Small intestine (tissue), 7 donors: Measurements from ENCODE around the gene NR6A1. TPM values are rescaled to one million over a fixed set of nuclear protein-coding genes. Genes with fewer than 3 reads are reported as not detected.

Experiments used
- DNase-seq, 2 donors: peaks; one replicate each; pipeline versions ENCODE4 v3.0.0 to v3.0.0-alpha.2; 2013
- FAIRE-seq: peaks from 2 replicates; lab custom pipeline; 2012; peaks lifted over from hg19 to GRCh38; lab: Jason Lieb, UNC
- H3K27ac ChIP-seq, 3 donors: one replicate each; pipeline ENCODE4 v1.5.1; 2013; ENCODE audit warnings: low read length in 2 of 3, mild to moderate bottlenecking in 2 of 3, control low read depth in 1 of 3, inconsistent platforms in 1 of 3, low read depth in 1 of 3, moderate library complexity in 1 of 3
- H3K27me3 ChIP-seq, 3 donors: one replicate each; pipeline ENCODE4 v1.6.1; 2013; ENCODE audit warnings: low read length in 3 of 3, inconsistent platforms in 1 of 3; ENCODE audit not compliant: control insufficient read depth in 3 of 3, insufficient read depth in 3 of 3
- H3K36me3 ChIP-seq, 3 donors: one replicate each; pipeline ENCODE4 v1.6.1; 2013; ENCODE audit warnings: low read length in 3 of 3, inconsistent platforms in 1 of 3, low read depth in 1 of 3, mild to moderate bottlenecking in 1 of 3, moderate library complexity in 1 of 3; ENCODE audit not compliant: control insufficient read depth in 3 of 3, insufficient read depth in 2 of 3
- H3K4me1 ChIP-seq, 3 donors: one replicate each; pipeline ENCODE4 v1.6.1; 2013; ENCODE audit warnings: low read length in 2 of 3, inconsistent platforms in 1 of 3, low read depth in 1 of 3, mild to moderate bottlenecking in 1 of 3, moderate library complexity in 1 of 3; ENCODE audit not compliant: control insufficient read depth in 3 of 3, insufficient read depth in 2 of 3
- H3K4me3 ChIP-seq, 3 donors: one replicate each; pipeline ENCODE4 v1.5.1; 2013; ENCODE audit warnings: low read length in 3 of 3, control low read depth in 1 of 3, inconsistent platforms in 1 of 3, low read depth in 1 of 3, mild to moderate bottlenecking in 1 of 3, moderate library complexity in 1 of 3
- H3K9me3 ChIP-seq, 2 donors: one replicate each; pipeline ENCODE4 v1.6.1; 2013; ENCODE audit warnings: low read depth in 1 of 2, low read length in 1 of 2; ENCODE audit not compliant: control insufficient read depth in 2 of 2, insufficient read depth in 1 of 2
- WGBS, 3 donors: extraction: QIAGEN DNeasy Blood & Tissue Kit; methylation state at CpG; one replicate each; pipeline ENCODE4 v1.1.7; 2013; 5-methylcytosine and 5-hydroxymethylcytosine counted together
- polyA plus RNA-seq, 4 donors: library from polyadenylated mRNA; stranded (reverse) in 3 of 4; unstranded in 1 of 4; fragments of 200-250 nt in 3 of 4; fragments of 120-200 nt in 1 of 4; gene quantifications; one replicate each; pipeline versions ENCODE4 v1.2.1 to v1.2.3, GENCODE V29; 2013
- donor health status: healthy with polysubstance abuse.
- donor health status: control.
- donor health status: control.
- donor health status: Bipolar disorder and iron deficiency.
- donor health status: healthy.

Gene NR6A1
- polyA plus RNA-seq, 4 donors = 2.3 to 6.0 (median 4.0) TPM

DNA sequence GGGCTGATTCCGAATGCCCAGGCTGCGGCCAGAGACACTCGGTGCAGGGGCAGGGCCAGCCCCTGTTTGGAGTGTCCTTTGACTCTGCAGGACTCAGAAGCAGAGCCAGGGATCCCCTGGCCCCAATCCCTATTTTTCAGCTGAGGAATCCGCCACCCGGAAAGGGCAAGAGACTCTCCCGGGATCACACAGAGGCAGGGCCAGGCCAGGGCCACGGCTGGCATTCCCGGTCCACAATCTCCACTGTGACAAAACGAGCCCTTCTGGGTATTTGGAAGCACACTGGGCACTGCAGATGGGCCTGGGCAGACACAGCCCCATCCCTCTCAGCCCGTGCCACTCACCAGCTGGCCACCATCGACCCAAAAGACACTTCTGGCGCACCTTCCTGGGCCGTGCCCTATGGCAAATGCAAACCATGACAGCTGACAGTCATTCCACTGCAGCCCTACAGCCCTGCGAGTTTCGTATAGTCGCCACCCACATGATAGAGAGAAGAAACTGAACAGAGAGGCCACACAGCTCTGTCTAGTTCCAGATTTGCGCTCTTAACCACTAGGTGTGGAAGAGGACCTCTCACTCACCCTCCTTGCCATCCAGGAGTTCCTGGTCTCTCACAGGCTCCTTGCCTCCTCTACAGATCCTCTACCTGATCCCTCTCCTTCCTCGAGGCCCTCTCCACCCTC, 277.2 kb downstream of the NR6A1 start:
- Histone ChIP-seq H3K36me3 (no peaks in the 10 kb centered on the region), H3K27ac (no peak overlapping the region), H3K4me1 (no peaks in the 10 kb centered on the region), H3K4me3 (no peak overlapping the region), H3K9me3 (no peaks in the 10 kb centered on the region), H3K27me3 (peaks cover 0 to 45% (median 0%) of the 10 kb centered on the region in 3 donors)
- DNase-seq (no peak), FAIRE-seq (no peak)
- WGBS, 3 donors = 65 to 80% (median 71%) methylated on average over 18 of the region's 18 CpGs

DNA sequence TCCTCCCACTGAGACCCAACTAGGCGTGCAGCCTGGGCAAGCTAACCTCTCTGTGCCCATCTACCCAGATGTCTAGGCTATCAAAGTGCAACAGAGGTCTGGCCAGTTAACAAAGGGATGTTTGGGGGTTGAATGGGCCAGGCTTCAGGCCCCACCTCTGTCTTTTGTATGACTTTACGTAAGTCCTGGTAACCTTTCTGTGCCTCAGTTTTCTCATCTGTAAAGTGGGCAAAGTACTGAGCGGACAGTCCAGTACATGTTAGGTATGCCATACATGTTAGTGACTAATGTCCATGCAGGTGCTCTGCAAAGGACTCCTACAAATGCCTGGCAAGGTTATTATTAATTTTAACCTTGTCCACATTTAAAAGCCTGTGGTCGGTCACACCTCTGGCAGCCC, 277.9 kb downstream of the NR6A1 start:
- FAIRE-seq (no peak), DNase-seq (no peak)
- H3K36me3 ChIP-seq = no peaks in the 10 kb centered on the region
- WGBS, 3 donors = 84 to 92% (median 86%) methylated on average over 3 to 4 of the region's 4 CpGs
- no peak overlapping the region for H3K4me3 ChIP-seq
- H3K27ac ChIP-seq = no peak overlapping the region
- H3K27me3 ChIP-seq = peaks cover 0 to 50% (median 0%) of the 10 kb centered on the region in 3 donors
- H3K9me3 ChIP-seq = no peaks in the 10 kb centered on the region
- no peaks in the 10 kb centered on the region for H3K4me1 ChIP-seq

DNA sequence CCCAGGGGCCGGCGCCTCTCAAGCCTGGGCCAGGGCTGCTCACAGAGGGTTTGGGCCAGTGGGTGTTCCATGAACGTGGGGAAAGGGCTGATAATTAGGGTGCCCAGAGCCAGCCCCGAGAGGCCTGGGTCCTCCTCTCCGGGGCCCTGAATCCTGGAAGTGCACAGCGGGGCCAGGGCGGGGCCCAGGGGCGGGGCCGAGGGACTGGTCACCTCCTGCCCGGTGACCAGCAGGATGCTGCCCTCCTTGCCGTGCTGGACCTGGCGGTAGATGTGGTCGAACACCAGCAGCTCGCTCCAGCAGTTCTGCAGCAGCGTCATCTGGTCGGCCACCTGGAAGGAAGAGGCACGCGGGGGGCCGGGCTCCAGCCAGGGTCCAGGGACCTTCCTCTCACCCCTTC, 278.3 kb downstream of the NR6A1 start:
- Histone ChIP-seq H3K9me3 (no peaks in the 10 kb centered on the region), H3K4me1 (no peaks in the 10 kb centered on the region), H3K4me3 (no peak overlapping the region), H3K27ac (no peak overlapping the region), H3K27me3 (peaks cover 0 to 50% (median 0%) of the 10 kb centered on the region in 3 donors), H3K36me3 (no peaks in the 10 kb centered on the region)
- FAIRE-seq = no peak
- DNase-seq = no peak
- WGBS, 3 donors = 70 to 80% (median 77%) methylated on average over 19 of the region's 19 CpGs

DNA sequence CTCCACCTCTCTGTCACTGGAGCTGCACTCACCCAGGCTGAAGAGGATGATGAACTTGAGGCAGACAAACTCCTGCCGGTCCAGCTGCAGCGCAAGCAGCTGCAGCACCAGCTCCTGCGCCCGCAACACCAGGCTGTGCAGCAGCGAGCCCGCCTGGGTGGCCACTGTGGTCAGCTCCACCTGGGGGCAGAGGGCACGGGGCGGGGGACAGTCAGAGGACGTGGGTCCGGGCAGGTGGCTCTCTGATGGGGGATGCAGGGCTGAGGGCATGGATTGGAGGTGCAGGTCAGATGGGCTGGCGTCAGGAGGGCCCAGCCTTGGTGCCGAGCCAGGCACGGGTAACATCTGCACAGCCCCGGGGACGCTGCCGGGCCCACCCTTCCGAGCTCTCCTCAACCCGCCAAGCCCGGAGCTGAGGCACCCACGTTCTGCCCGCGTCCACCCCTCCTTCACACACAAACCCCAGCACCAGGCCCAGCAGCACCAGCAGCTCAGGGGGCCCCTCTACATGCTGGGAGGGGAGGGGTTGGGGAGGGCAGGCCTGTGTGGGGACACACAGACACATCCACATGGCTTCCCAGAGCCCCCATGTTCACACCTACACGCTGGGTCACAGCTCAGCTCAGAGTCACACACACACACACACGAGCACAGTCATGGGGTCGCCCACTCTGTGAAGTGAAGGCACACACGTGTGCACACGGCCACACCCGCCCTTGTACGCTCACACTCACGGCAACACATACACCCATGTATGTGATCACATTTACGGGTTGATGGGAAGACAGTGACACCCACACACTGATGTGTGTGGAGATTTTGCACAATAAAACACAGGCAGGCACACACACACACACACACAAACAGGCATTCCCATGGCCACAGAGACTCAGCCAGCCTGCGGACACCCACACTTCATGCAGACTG, 279.8 kb downstream of the NR6A1 start:
- 66 to 84% (median 74%) methylated on average over 27 to 32 of the region's 32 CpGs for WGBS, 3 donors
- H3K9me3 ChIP-seq = no peaks in the 10 kb centered on the region
- no peak for FAIRE-seq

DNA sequence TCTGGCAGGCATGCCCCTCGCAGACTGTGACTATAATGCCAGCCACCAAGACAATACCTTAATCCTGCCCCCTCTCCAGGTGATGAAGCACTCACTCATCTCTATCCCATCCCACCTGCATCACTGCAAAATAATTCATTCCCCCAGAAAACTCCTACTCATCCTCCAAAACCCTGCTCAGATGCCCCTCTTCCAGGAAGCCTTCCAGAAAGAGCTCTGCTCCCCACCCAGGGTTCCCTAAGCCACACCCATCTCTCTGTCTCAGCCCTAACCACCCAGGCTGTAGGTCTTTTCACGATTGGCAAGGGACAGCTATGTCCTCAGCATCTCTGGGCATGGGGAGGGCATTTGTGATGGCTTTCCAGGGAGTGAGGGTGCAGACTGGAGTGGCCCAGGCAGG, 281.1 kb downstream of the NR6A1 start:
- Histone ChIP-seq H3K27me3 (peaks cover 0 to 59% (median 7%) of the 10 kb centered on the region in 3 donors), H3K36me3 (no peaks in the 10 kb centered on the region), H3K4me3 (no peak overlapping the region), H3K27ac (no peak overlapping the region), H3K4me1 (no peaks in the 10 kb centered on the region), H3K9me3 (no peaks in the 10 kb centered on the region)
- no peak for DNase-seq
- 67 to 72% (median 67%) methylated on average over 2 of the region's 2 CpGs for WGBS, 3 donors
- FAIRE-seq = no peak

More for the DNA sequence above, 279.8 kb downstream of the NR6A1 start:
- Histone ChIP-seq H3K4me1 (no peaks in the 10 kb centered on the region), H3K27ac (no peak overlapping the region), H3K36me3 (no peaks in the 10 kb centered on the region), H3K4me3 (no peak overlapping the region), H3K27me3 (peaks cover 0 to 57% (median 5%) of the 10 kb centered on the region in 3 donors)
- DNase-seq = no peak

DNA sequence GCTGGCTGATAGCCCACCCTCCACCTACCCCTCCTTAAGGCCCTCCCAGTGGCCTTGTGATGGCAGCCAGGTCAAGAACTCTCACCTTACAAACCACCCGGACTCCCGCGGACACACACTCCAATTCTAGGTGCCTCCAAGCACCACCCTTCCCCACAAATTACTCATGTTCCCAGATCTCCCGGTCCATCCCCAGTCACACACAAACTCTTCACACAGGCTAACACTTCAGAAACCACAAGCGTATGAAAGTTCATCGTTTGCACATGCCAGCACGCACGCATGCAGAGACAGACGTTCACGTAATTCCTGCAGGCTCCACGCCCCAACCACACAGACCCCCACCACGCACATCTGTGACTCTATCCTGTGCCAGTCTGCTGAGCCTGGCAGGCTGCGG, 281.9 kb downstream of the NR6A1 start:
- H3K4me1 ChIP-seq = no peaks in the 10 kb centered on the region
- no peaks in the 10 kb centered on the region for H3K9me3 ChIP-seq
- WGBS, 3 donors = 60 to 70% (median 66%) methylated on average over 13 of the region's 13 CpGs
- no peaks in the 10 kb centered on the region for H3K36me3 ChIP-seq
- no peak overlapping the region for H3K27ac ChIP-seq
- H3K27me3 ChIP-seq = peaks cover 0 to 56% (median 7%) of the 10 kb centered on the region in 3 donors
- FAIRE-seq (no peak), DNase-seq (no peak)
- no peak overlapping the region for H3K4me3 ChIP-seq

DNA sequence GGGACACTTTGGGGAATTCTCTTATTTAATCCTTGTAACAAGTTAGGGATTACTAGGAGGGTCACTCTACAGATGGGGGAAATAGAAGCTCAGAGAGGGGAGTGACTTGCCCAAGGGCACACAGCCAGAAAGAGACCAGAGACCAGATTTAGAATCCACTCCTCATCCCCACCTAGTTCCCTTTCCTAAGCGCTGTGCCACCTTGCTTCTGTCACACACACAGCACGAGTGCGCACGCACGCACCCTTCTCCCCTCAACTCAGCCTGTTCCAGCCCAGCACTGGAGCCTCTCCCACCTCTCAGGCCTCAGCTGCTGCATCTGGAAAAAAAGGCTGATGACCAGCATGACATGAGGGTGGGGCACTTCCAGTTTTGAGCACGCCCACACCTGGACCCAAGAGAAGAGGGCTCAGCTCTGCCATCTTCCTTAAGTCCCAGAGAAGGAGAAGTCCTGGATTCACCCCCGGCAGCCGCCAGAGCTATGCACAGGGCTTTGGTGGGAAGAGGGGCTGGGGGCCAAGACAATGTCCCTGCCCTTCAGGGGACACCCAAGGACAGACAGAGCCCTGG, 282.4 kb downstream of the NR6A1 start:
- Histone ChIP-seq H3K27ac (no peak overlapping the region), H3K9me3 (no peaks in the 10 kb centered on the region), H3K27me3 (peaks cover 0 to 60% (median 7%) of the 10 kb centered on the region in 3 donors), H3K36me3 (no peaks in the 10 kb centered on the region), H3K4me1 (no peaks in the 10 kb centered on the region), H3K4me3 (no peak overlapping the region)
- 83 to 90% (median 84%) methylated on average over 8 of the region's 8 CpGs for WGBS, 3 donors
- DNase-seq = no peak
- FAIRE-seq = no peak
